Mononuclear cell (primary cell): ENCODE data around the gene KCNQ1. TPM values are rescaled to one million over a fixed set of nuclear protein-coding genes. Genes with fewer than 3 reads are reported as not detected.
"Not testable (repeated sequence)": the region's sequence is repeated elsewhere in the genome, so short reads cannot be mapped to it uniquely, and the experiment has no call there.

Experiments used
- H3K27me3 ChIP-seq: 2 replicates; pipeline ENCODE4 v1.6.0; 2011; ENCODE audit warnings: low read length, control low read depth; ENCODE audit not compliant: insufficient read depth
- H3K4me1 ChIP-seq: 2 replicates; pipeline ENCODE4 v1.5.1; 2011; ENCODE audit warnings: mild to moderate bottlenecking, low read length, control low read depth; ENCODE audit not compliant: insufficient read depth
- H3K4me3 ChIP-seq: 2 replicates; pipeline ENCODE4 v1.5.1; 2011; ENCODE audit warnings: mild to moderate bottlenecking, low read length, moderate library complexity
- H3K9me3 ChIP-seq: 2 replicates; pipeline ENCODE4 v1.5.1; 2011; ENCODE audit warnings: low read depth, mild to moderate bottlenecking, control low read depth, low read length
- total RNA-seq: library from RNA; depleted of rRNA; stranded (reverse); fragments of >200 nt; gene quantifications from one replicate; pipeline ENCODE4 v1.2.3, GENCODE V29; 2012

Gene KCNQ1
- total RNA-seq, 1 donor, result 12.7 TPM

GRCh38 chr11:2625183-2625582, 180.4 kb downstream of the KCNQ1 start:
- Histone ChIP-seq H3K27me3 (no peaks in the 10 kb centered on the region), H3K4me3 (no peak overlapping the region), H3K9me3 (peaks cover 20% of the 10 kb centered on the region), H3K4me1 (no peaks in the 10 kb centered on the region)

- Histone ChIP-seq H3K4me1 (no peaks in the 10 kb centered on the region), H3K9me3 (peaks cover 51% of the 10 kb centered on the region), H3K4me3 (no peak overlapping the region), H3K27me3 (no peaks in the 10 kb centered on the region)
These were observed 185.9 kb downstream of the KCNQ1 start for GRCh38 chr11:2630679-2631078.

- Histone ChIP-seq H3K4me3 (no peak overlapping the region), H3K4me1 (no peaks in the 10 kb centered on the region), H3K9me3 (peaks cover 51% of the 10 kb centered on the region), H3K27me3 (no peaks in the 10 kb centered on the region)
These were observed 186.4 kb downstream of the KCNQ1 start for GRCh38 chr11:2631161-2631560.

DNA sequence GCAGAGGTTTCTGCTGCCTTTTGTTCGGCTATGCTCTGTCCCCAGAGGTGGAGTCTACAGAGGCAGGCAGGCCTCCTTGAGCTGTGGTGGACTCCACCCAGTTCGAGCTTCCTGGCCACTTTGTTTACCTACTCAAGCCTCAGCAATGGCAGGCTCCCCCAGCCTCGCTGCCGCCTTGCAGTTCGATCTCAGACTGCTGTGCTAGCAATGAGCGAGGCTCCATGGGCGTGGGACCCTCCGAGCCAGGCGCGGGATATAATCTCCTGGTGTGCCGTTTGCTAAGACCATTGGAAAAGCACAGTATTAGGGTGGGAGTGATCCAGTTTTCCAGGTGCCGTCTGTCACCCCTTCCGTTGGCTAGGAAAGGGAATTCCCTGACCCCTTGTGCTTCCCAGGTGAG, 195.0 kb downstream of the KCNQ1 start:
- H3K27me3 ChIP-seq, H3K4me1 ChIP-seq, H3K4me3 ChIP-seq: not testable (repeated sequence)
- peaks cover 34% of the 10 kb centered on the region for H3K9me3 ChIP-seq

GRCh38 chr11:2641623-2642022, 196.8 kb downstream of the KCNQ1 start:
- Histone ChIP-seq H3K9me3 (peaks cover 34% of the 10 kb centered on the region), H3K4me3 (no peak overlapping the region), H3K4me1 (no peaks in the 10 kb centered on the region), H3K27me3 (no peaks in the 10 kb centered on the region)

GRCh38 chr11:2643746-2644145, 198.9 kb downstream of the KCNQ1 start:
- no peaks in the 10 kb centered on the region for H3K27me3 ChIP-seq
- H3K4me3 ChIP-seq, result no peak overlapping the region
- peaks cover 47% of the 10 kb centered on the region for H3K9me3 ChIP-seq
- H3K4me1 ChIP-seq, result no peaks in the 10 kb centered on the region

DNA sequence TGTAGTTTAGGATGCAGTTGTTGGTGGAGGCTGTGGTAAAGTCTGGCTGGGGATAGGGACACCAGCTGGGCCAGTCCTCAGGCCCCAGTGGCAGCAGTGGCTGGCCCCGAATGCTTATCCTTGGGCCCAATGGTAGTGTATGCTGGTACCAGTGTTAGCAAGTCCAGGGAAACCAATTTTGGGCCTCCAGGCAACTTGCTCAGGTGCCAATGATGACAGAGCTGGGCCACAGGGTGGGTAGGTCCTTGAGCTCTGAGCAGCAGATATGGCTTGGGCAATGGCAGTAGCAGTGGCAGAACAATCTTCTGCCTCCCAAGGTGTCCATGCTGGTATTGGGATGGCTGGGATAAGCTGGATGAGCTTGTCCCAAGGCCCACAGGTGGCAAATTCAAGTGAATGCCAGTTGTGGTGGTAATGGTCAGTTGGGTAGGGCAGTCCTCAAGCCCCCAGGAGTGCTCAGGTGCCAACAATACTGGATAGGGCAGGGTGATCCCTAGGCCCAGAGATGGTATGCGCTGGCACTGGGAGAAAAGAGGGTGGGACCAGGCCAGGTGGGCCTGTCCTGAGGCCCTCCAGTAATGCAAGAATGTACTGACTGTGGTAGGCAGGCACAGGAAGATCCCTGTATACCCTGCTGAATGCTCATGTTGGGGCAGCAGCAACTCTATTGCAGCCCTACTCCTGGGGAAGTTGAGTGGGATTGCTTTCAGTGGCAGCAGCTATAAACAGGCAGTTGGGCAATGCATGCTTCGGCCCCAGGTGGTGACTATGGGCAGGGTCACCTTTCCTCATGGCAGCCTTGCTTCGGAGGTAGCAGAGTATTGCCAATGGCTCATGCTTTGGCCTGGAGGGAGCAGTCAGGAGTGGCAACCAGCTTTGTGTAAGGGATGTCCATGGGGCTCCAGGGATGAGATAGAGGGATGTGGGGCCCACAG, 200.3 kb downstream of the KCNQ1 start:
- H3K27me3 ChIP-seq, result no peaks in the 10 kb centered on the region
- H3K4me3 ChIP-seq, result no peak overlapping the region
- H3K4me1 ChIP-seq, result no peaks in the 10 kb centered on the region
- peaks cover 60% of the 10 kb centered on the region for H3K9me3 ChIP-seq

GRCh38 chr11:2645779-2646118, 200.9 kb downstream of the KCNQ1 start:
- no peaks in the 10 kb centered on the region for H3K27me3 ChIP-seq
- H3K4me1 ChIP-seq, result no peaks in the 10 kb centered on the region
- peaks cover 66% of the 10 kb centered on the region for H3K9me3 ChIP-seq
- no peak overlapping the region for H3K4me3 ChIP-seq

GRCh38 chr11:2647167-2647566, 202.4 kb downstream of the KCNQ1 start:
- H3K27me3 ChIP-seq, result no peaks in the 10 kb centered on the region
- H3K4me1 ChIP-seq, result no peaks in the 10 kb centered on the region
- no peak overlapping the region for H3K4me3 ChIP-seq
- H3K9me3 ChIP-seq, result peaks cover 57% of the 10 kb centered on the region

GRCh38 chr11:2647953-2648352, 203.1 kb downstream of the KCNQ1 start:
- H3K27me3 ChIP-seq, result no peaks in the 10 kb centered on the region
- H3K4me3 ChIP-seq, result no peak overlapping the region
- H3K9me3 ChIP-seq, result peaks cover 50% of the 10 kb centered on the region
- no peaks in the 10 kb centered on the region for H3K4me1 ChIP-seq

DNA sequence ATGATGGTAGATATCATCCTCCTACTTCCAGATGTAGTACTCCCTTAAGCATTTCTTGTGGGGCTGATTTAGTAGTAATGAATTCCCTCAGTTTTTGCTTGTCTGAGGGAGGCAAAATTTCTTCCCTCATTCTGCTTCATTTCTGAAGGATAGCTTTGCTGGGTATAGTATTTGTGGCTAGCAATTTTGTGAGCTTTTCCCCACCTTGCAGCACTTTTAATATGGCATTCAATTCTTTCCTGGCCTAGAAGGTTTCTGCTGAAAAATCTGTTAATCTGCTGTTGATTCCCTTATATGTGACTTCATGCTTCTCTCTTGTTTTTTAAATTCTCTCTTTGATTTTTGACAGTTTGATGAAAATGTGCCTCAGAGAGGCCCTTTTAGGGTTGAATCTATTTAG, 204.6 kb downstream of the KCNQ1 start:
- Histone ChIP-seq H3K4me3 (no peak overlapping the region), H3K4me1 (no peaks in the 10 kb centered on the region), H3K27me3 (no peaks in the 10 kb centered on the region), H3K9me3 (peaks cover 36% of the 10 kb centered on the region)

DNA sequence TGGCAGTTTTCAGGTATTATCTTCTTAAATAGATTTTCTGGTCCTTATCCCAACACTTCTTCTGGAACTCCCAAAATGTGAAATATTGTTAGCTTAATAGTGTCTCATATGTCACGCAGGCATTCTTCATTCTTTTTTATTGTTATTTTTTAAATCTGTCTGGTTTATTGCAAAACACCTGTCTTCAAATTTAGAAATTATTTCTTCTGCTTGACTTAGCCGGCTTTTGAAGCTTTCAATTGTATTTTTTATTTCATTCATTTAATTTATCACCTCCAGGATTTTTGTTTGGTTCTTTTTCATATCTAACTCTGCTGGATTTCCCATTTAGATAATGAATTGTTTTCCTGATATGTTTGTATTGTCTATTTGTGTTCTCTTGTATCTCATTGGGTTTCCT, 205.0 kb downstream of the KCNQ1 start:
- Histone ChIP-seq H3K27me3 (no peaks in the 10 kb centered on the region), H3K9me3 (peaks cover 32% of the 10 kb centered on the region), H3K4me3 (no peak overlapping the region), H3K4me1 (no peaks in the 10 kb centered on the region)

GRCh38 chr11:2650343-2650867, 205.6 kb downstream of the KCNQ1 start:
- Histone ChIP-seq H3K27me3 (no peaks in the 10 kb centered on the region), H3K4me1 (no peaks in the 10 kb centered on the region), H3K9me3 (peaks cover 32% of the 10 kb centered on the region)

DNA sequence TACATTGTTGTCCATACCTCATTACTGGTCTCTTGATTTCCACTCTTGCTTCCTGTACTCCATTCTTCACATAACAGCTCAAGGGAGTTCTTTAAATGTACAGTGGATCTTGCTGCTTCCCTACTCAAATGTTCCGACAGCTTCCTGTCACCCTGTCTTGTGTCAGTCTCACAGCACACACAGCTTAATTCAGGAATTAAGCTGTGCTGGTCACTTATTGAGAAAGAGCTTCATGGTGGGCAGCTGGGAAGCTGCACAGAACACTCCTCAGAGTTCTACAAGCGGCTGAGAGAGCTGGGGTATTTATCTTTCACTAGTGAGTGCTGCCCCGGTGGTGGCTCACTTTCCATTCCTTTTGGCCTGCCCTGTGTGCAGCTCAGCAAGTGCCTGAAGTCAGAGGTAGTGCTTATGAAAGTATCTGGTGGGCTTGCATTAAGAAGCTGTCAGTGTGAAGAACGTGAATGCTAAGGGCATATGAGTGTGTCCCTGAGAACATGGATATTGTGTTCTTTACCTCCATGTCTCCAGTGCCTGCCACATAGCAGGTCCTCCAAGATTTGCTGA, 206.3 kb downstream of the KCNQ1 start:
- Histone ChIP-seq H3K27me3 (no peaks in the 10 kb centered on the region), H3K9me3 (peaks cover 32% of the 10 kb centered on the region), H3K4me1 (no peaks in the 10 kb centered on the region), H3K4me3 (no peak overlapping the region)

More at GRCh38 chr11:2650343-2650867, 205.6 kb downstream of the KCNQ1 start:
- H3K4me3 ChIP-seq, result no peak overlapping the region

GRCh38 chr11:2651826-2652271, 207.0 kb downstream of the KCNQ1 start:
- no peak overlapping the region for H3K4me3 ChIP-seq
- no peaks in the 10 kb centered on the region for H3K27me3 ChIP-seq
- peaks cover 31% of the 10 kb centered on the region for H3K9me3 ChIP-seq
- H3K4me1 ChIP-seq, result no peaks in the 10 kb centered on the region
